Astrocyte (in vitro differentiated cells and primary cell): ENCODE measurements around the gene NEDD9.

Experiments
- CTCF ChIP-seq: IDR thresholded peaks from 2 replicates; pipeline ENCODE4 v1.5.1; 2011; ENCODE audit warnings: low read depth, mild to moderate bottlenecking, inconsistent platforms, low read length, moderate library complexity; ENCODE audit not compliant: insufficient read depth
- EZH2 ChIP-seq: IDR thresholded peaks from 2 replicates; pipeline ENCODE4 v1.6.1; 2012; ENCODE audit warnings: mild to moderate bottlenecking, low read length, inconsistent platforms; ENCODE audit not compliant: insufficient read depth

DNA sequence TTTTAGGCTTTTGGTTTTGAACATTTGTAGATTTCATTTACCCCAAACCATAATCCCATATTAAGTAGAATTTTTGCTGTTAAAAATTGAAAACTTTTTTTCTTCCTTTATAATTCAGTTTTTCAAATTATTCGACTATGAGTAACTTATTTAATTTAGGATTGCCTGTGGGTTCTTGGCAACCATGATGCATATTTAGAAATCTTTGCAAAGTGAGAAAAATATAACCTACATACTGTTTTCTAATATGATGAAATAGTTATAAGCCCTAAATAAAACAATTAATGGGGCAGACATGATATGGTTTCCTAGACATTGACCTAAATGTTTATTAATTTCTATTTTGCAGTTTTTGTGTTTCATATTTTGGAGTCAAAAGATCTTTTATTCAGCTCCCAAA is 23.6 kb downstream of the NEDD9 start:
- TF ChIP-seq CTCF (no peak), EZH2 (no peak)
